Panc1 (cell line): ENCODE data around the gene PARVG. TPM values are rescaled to one million over a fixed set of nuclear protein-coding genes. Genes with fewer than 3 reads are reported as not detected.

Experiments
- ATAC-seq: fragments of 200-7000 bp; cut with Tn5 transposase; 2 replicates; pipeline ENCODE4 v1.9.1; 2020; ENCODE audit warnings: mild to moderate bottlenecking, moderate library complexity
- BruUV-seq: library from RNA; stranded (reverse); fragments of 400-500 nt; replicated peaks from 2 replicates; lab custom pipeline; 2021; lab: Mats Ljungman, UMichigan
- CTCF ChIA-PET: fragments of 300-600 bp; sonication (Branson Sonifier 250); formaldehyde crosslinking; loops from one replicate; lab custom pipeline; 2022; ENCODE audit warnings: antibody characterized with exemption; lab: Charles Lee
- POLR2A ChIA-PET: fragments of 300-600 bp; sonication (Branson Sonifier 250); formaldehyde crosslinking; loops from one replicate; lab custom pipeline; 2022; ENCODE audit warnings: antibody characterized with exemption; lab: Charles Lee
- DNase-seq: peaks from one replicate; pipeline ENCODE4 v3.0.0-alpha.2; 2010; ENCODE audit warnings: low read depth, low spot score
- H3K27ac ChIP-seq: 2 replicates; pipeline ENCODE4 v1.5.1; 2011; ENCODE audit warnings: mild to moderate bottlenecking, low read length, inconsistent platforms
- H3K27me3 ChIP-seq: fragments of 200-500 bp; sonication (Bioruptor generic); 2 replicates; pipeline ENCODE4 v1.6.0; 2014; ENCODE audit warnings: low read length, inconsistent platforms; ENCODE audit not compliant: control insufficient read depth, insufficient read depth
- H3K36me3 ChIP-seq: fragments of 200-500 bp; sonication (Bioruptor generic); 2 replicates; pipeline ENCODE4 v1.5.1; 2014; ENCODE audit warnings: inconsistent platforms, mild to moderate bottlenecking, low read length, moderate library complexity; ENCODE audit not compliant: control insufficient read depth, insufficient read depth
- H3K4me1 ChIP-seq: 2 replicates; pipeline ENCODE4 v1.5.1; 2011; ENCODE audit warnings: inconsistent platforms, mild to moderate bottlenecking, low read length, moderate library complexity; ENCODE audit not compliant: control insufficient read depth, insufficient read depth
- H3K4me3 ChIP-seq, 2 experiments: 2 replicates each; pipeline ENCODE4 v1.5.1; 2011 to 2012; ENCODE audit warnings: low read depth in 2 of 2, low read length in 2 of 2, mild to moderate bottlenecking in 2 of 2, inconsistent platforms in 1 of 2, moderate library complexity in 1 of 2
- H3K9me3 ChIP-seq: fragments of 200-500 bp; sonication (Bioruptor generic); 2 replicates; pipeline ENCODE4 v1.5.1; 2014; ENCODE audit warnings: low read depth, mild to moderate bottlenecking, inconsistent platforms, low read length, moderate library complexity; ENCODE audit not compliant: control insufficient read depth, insufficient read depth
- POLR2AphosphoS5 ChIP-seq: IDR thresholded peaks from 2 replicates; pipeline ENCODE4 v1.6.1; 2012; ENCODE audit warnings: mild to moderate bottlenecking, low read depth, low read length, moderate library complexity
- SIN3A ChIP-seq: IDR thresholded peaks from 2 replicates; pipeline ENCODE4 v1.6.1; 2012; ENCODE audit warnings: low read depth, mild to moderate bottlenecking, low read length, moderate library complexity, borderline replicate concordance; ENCODE audit not compliant: insufficient read depth
- TCF7L2 ChIP-seq: IDR thresholded peaks from 2 replicates; pipeline ENCODE4 v1.6.1; 2011; ENCODE audit warnings: mild to moderate bottlenecking, low read depth, low read length, inconsistent platforms
- in situ Hi-C: cut with HindIII; loops from 2 replicates; pipeline ENCODE4 v1.10.0; 2016; ENCODE audit warnings: low sequenced_read_pairs, low pct_unique_long_range_greater_than_20kb
- intact Hi-C: fragments of 100-400 bp; cut with micrococcal nuclease; formaldehyde crosslinking; loops from one replicate; pipeline ENCODE4 v1.10.0; 2022; ENCODE audit not compliant: unreplicated experiment
- total RNA-seq: library from RNA; stranded (reverse); gene quantifications from one replicate; pipeline ENCODE4 v1.2.1, GENCODE V29; 2021; ENCODE audit not compliant: unreplicated experiment
- TF ChIP-seq, protein P1 (sequence below), 2 experiments: IDR thresholded peaks; 2 replicates each; pipeline ENCODE4 v1.6.1; 2011 to 2012; ENCODE audit warnings: low read depth in 2 of 2, control low read depth in 1 of 2, low read length in 1 of 2, mild to moderate bottlenecking in 1 of 2, moderate library complexity in 1 of 2; ENCODE audit not compliant: insufficient read depth in 1 of 2
- TF ChIP-seq, protein P2 (sequence below): fragments of 450-650 bp; IDR thresholded peaks from 2 replicates; pipeline ENCODE4 v1.5.1; 2017; ENCODE audit warnings: mild to moderate bottlenecking

PARVG gene
- total RNA-seq, 1 experiment from 2014 or later, result 0.21 TPM

DNA sequence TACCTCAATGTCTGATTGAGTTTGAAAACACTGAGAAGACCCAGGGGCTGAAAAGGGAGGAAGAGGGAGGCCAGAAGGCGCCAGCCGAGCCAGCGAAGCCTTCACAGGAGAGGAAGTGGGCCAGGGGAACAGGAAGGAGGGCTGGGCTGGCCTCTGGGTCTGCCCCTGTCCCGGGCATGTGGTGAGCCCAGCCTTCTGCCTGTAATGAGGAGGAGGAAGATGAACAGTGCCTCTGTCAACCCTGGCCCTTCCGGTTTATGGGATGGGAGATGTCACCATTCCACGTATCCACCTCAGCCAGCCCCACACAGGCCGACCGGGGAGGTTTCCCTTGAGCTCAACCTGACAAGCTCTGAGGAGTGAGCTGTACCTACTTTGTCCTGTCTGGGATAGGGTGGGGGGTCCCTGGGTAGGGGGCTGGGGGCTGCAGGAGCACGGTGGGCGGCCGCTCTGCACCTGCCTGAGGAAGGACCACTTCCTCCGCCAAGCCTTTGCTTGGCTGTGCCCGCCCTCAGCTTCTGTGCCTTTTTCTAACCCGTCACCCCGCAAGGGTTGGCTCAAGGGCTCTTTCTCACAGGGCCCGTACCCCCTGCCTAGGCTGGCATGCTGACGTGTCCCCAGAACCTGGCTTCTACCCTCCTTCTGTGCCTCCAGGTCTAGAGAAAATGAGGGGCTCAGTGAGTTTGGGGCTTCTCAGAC, 2.0 kb downstream of the PARVG start:
- Histone ChIP-seq H3K4me1 (no peaks in the 10 kb centered on the region), H3K36me3 (no peaks in the 10 kb centered on the region), H3K27me3 (no peaks in the 10 kb centered on the region), H3K4me3 (no peak overlapping the region), H3K27ac (no peak overlapping the region), H3K9me3 (no peaks in the 10 kb centered on the region)
- ChIA-PET POLR2A (no interaction called here), CTCF (no interaction called here)
- in situ Hi-C loops (no loop called here), intact Hi-C loops (no loop called here)
- DNase-seq (no peak), ATAC-seq (no peak)
- no TSS peak for BruUV-seq
- TF ChIP-seq, protein P1, sequence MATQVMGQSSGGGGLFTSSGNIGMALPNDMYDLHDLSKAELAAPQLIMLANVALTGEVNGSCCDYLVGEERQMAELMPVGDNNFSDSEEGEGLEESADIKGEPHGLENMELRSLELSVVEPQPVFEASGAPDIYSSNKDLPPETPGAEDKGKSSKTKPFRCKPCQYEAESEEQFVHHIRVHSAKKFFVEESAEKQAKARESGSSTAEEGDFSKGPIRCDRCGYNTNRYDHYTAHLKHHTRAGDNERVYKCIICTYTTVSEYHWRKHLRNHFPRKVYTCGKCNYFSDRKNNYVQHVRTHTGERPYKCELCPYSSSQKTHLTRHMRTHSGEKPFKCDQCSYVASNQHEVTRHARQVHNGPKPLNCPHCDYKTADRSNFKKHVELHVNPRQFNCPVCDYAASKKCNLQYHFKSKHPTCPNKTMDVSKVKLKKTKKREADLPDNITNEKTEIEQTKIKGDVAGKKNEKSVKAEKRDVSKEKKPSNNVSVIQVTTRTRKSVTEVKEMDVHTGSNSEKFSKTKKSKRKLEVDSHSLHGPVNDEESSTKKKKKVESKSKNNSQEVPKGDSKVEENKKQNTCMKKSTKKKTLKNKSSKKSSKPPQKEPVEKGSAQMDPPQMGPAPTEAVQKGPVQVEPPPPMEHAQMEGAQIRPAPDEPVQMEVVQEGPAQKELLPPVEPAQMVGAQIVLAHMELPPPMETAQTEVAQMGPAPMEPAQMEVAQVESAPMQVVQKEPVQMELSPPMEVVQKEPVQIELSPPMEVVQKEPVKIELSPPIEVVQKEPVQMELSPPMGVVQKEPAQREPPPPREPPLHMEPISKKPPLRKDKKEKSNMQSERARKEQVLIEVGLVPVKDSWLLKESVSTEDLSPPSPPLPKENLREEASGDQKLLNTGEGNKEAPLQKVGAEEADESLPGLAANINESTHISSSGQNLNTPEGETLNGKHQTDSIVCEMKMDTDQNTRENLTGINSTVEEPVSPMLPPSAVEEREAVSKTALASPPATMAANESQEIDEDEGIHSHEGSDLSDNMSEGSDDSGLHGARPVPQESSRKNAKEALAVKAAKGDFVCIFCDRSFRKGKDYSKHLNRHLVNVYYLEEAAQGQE (IDR thresholded peaks at IDR 0.05; ENCODE audit: insufficient read depth in 1 of 2, low read depth in 2 of 2, low read length in 1 of 2), result no peak
- TF ChIP-seq POLR2AphosphoS5, result no peak
- no peak for TF ChIP-seq TCF7L2
- TF ChIP-seq, protein P2, sequence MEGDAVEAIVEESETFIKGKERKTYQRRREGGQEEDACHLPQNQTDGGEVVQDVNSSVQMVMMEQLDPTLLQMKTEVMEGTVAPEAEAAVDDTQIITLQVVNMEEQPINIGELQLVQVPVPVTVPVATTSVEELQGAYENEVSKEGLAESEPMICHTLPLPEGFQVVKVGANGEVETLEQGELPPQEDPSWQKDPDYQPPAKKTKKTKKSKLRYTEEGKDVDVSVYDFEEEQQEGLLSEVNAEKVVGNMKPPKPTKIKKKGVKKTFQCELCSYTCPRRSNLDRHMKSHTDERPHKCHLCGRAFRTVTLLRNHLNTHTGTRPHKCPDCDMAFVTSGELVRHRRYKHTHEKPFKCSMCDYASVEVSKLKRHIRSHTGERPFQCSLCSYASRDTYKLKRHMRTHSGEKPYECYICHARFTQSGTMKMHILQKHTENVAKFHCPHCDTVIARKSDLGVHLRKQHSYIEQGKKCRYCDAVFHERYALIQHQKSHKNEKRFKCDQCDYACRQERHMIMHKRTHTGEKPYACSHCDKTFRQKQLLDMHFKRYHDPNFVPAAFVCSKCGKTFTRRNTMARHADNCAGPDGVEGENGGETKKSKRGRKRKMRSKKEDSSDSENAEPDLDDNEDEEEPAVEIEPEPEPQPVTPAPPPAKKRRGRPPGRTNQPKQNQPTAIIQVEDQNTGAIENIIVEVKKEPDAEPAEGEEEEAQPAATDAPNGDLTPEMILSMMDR, result no peak
- TF ChIP-seq SIN3A, result no peak

DNA sequence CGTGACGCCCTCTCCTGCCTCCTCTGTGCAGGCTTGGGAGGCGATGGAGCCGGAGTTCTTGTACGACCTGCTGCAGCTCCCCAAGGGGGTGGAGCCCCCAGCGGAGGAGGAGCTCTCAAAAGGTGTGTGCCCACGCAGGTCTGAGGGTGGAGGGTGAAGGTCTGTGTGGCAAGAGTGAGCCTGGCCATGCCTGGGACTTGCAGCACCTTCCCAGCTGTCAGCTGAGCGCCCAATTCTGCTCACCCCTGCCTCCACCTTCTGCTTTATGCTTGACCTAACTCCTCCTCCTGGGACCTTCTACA, 2.5 kb downstream of the PARVG start:
- no peak overlapping the region for H3K4me3 ChIP-seq
- no peak overlapping the region for H3K27ac ChIP-seq
- ChIA-PET POLR2A (no interaction called here), CTCF (no interaction called here)
- no peaks in the 10 kb centered on the region for H3K4me1 ChIP-seq
- BruUV-seq, result no TSS peak
- in situ Hi-C loops, result no loop called here
- H3K27me3 ChIP-seq, result no peaks in the 10 kb centered on the region
- ATAC-seq, result no peak
- H3K36me3 ChIP-seq, result no peaks in the 10 kb centered on the region
- no peak for DNase-seq
- intact Hi-C loops, result no loop called here
- TF ChIP-seq POLR2AphosphoS5 (no peak), TCF7L2 (no peak), SIN3A (no peak)
- TF ChIP-seq, protein P1 (IDR thresholded peaks at IDR 0.05; ENCODE audit: insufficient read depth in 1 of 2, low read depth in 2 of 2, low read length in 1 of 2), result no peak
- TF ChIP-seq, protein P2, result no peak
- H3K9me3 ChIP-seq, result no peaks in the 10 kb centered on the region
